ENCODE results near the gene RTP2. TPM values are rescaled to one million over a fixed set of nuclear protein-coding genes. Genes with fewer than 3 reads are reported as not detected.

RTP2 gene
- polyA plus RNA-seq, 3 donors: not detected

GRCh38 chr3:187689984-187690383 is 12.4 kb downstream of the RTP2 start:
- no peaks in the 10 kb centered on the region for H3K36me3 ChIP-seq (replicated peaks in 1 of 2; ENCODE audit: control insufficient read depth in 1 of 2, insufficient read depth in 2 of 2, low read length in 2 of 2)
- H3K79me2 ChIP-seq (ENCODE audit: insufficient read depth, low read length): no peaks in the 10 kb centered on the region
- no peaks in the 10 kb centered on the region for H4K20me1 ChIP-seq (ENCODE audit: insufficient read depth, low read length)
- no peak overlapping the region for H3K27ac ChIP-seq (ENCODE audit: low read depth in 1 of 2, low read length in 2 of 2)
- no peak overlapping the region for H2AFZ ChIP-seq (ENCODE audit: insufficient read depth, low read depth, low read length, poor library complexity, severe bottlenecking)
- peaks cover 10 to 16% (median 14%) of the 10 kb centered on the region in 3 donors for H3K27me3 Mint-ChIP-seq (ENCODE audit: low read depth in 3 of 3)
- no peak overlapping the region for H3K4me3 Mint-ChIP-seq
- H3K9ac ChIP-seq (ENCODE audit: insufficient read depth, low read length, poor library complexity, severe bottlenecking): no peak overlapping the region
- no peak overlapping the region for H3K4me2 ChIP-seq (replicated peaks; ENCODE audit: extremely low read depth, low read length, poor library complexity, severe bottlenecking)
- H3K9me3 ChIP-seq (replicated peaks in 1 of 2; ENCODE audit: control insufficient read depth in 1 of 2, insufficient read depth in 1 of 2, low read length in 2 of 2): peaks cover 12 to 15% of the 10 kb centered on the region in 2 donors
- no peak for DNase-seq
- 36% methylated on average over 3 of the region's 4 CpGs for WGBS (ENCODE audit: insufficient coverage)
- H3K4me3 ChIP-seq (replicated peaks in 1 of 3; ENCODE audit: low read depth in 2 of 3, low read length in 3 of 3): no peak overlapping the region
- H3K27ac Mint-ChIP-seq: no peak overlapping the region
- TF ChIP-seq CTCF (IDR thresholded peaks at IDR 0.05): no peak
- H3K27me3 ChIP-seq (ENCODE audit: control insufficient read depth in 2 of 2, insufficient read depth in 2 of 2, low read length in 2 of 2): peaks cover 2 to 7% of the 10 kb centered on the region in 2 donors
- H3K4me1 ChIP-seq (ENCODE audit: control insufficient read depth in 1 of 2, insufficient read depth in 2 of 2, low read length in 2 of 2): no peaks in the 10 kb centered on the region
- H3K4me1 Mint-ChIP-seq: peaks cover 2% of the 10 kb centered on the region
- intact Hi-C loops (cut with micrococcal nuclease): no loop called here
- H3K9me3 Mint-ChIP-seq: peaks cover 6 to 20% (median 10%) of the 10 kb centered on the region in 7 donors
- H3K36me3 Mint-ChIP-seq: no peaks in the 10 kb centered on the region

DNA sequence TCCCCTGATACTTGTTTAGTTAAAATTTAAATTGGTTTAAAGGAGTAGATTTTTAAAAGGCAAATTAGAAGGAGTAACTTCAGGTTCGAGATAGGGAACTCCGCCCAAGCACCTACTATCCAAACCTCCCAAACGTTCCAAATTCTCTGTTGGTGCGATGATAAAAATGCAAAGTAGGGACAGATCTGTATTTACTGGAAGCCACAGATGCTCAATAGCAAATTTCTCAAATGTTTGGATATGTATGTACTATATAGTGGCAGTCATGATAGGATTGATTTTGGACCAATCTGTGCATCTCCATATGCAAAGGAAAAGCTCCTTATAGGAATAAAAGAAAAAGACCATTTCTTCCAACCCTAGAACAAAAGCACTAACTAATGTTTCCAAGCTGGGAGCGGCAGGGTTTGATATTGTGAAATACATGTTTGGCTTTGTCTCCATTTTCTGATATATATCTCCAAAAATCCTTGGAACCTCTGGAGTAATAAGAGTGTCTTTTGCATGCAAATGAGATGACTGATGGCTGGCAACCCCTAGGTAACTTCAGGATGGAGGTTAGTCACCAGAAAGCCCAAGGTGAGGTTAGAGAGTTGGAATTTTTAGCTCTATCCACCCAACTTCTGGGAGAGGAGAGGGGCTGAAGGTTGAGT is 15.6 kb downstream of the RTP2 start:
- H3K4me1 ChIP-seq (ENCODE audit: control insufficient read depth in 1 of 2, insufficient read depth in 2 of 2, low read length in 2 of 2): no peaks in the 10 kb centered on the region
- no peak for TF ChIP-seq CTCF (IDR thresholded peaks at IDR 0.05)
- no peak overlapping the region for H3K4me3 ChIP-seq (replicated peaks in 1 of 3; ENCODE audit: low read depth in 2 of 3, low read length in 3 of 3)
- WGBS (ENCODE audit: insufficient coverage): no CpG with 5 or more reads among the region's 5 CpGs
- H3K27ac Mint-ChIP-seq: no peak overlapping the region
- no peak for DNase-seq
- peaks cover 15 to 18% of the 10 kb centered on the region in 2 donors for H3K9me3 ChIP-seq (replicated peaks in 1 of 2; ENCODE audit: control insufficient read depth in 1 of 2, insufficient read depth in 1 of 2, low read length in 2 of 2)
- H3K36me3 ChIP-seq (replicated peaks in 1 of 2; ENCODE audit: control insufficient read depth in 1 of 2, insufficient read depth in 2 of 2, low read length in 2 of 2): no peaks in the 10 kb centered on the region
- H4K20me1 ChIP-seq (ENCODE audit: insufficient read depth, low read length): no peaks in the 10 kb centered on the region
- intact Hi-C loops (cut with micrococcal nuclease): no loop called here
- no peak overlapping the region for H3K9ac ChIP-seq (ENCODE audit: insufficient read depth, low read length, poor library complexity, severe bottlenecking)
- H3K4me1 Mint-ChIP-seq: peaks cover 2% of the 10 kb centered on the region
- no peak overlapping the region for H3K4me2 ChIP-seq (replicated peaks; ENCODE audit: extremely low read depth, low read length, poor library complexity, severe bottlenecking)
- H3K36me3 Mint-ChIP-seq: no peaks in the 10 kb centered on the region
- peaks cover 2 to 13% (median 8%) of the 10 kb centered on the region in 3 donors for H3K27me3 Mint-ChIP-seq (ENCODE audit: low read depth in 3 of 3)
- H3K9me3 Mint-ChIP-seq: peaks cover 6 to 23% (median 13%) of the 10 kb centered on the region in 7 donors
- H3K27ac ChIP-seq (ENCODE audit: low read depth in 1 of 2, low read length in 2 of 2): no peak overlapping the region
- H3K27me3 ChIP-seq (ENCODE audit: control insufficient read depth in 2 of 2, insufficient read depth in 2 of 2, low read length in 2 of 2): peaks cover 2 to 7% of the 10 kb centered on the region in 2 donors
- H3K79me2 ChIP-seq (ENCODE audit: insufficient read depth, low read length): no peaks in the 10 kb centered on the region
- no peak overlapping the region for H3K4me3 Mint-ChIP-seq
- H2AFZ ChIP-seq (ENCODE audit: insufficient read depth, low read depth, low read length, poor library complexity, severe bottlenecking): no peak overlapping the region

Measured in CD14-positive monocyte (primary cell).